Pancreas (tissue), 10 donors: ENCODE data around the gene REL. TPM values are rescaled to one million over a fixed set of nuclear protein-coding genes. Genes with fewer than 3 reads are reported as not detected.

ENCODE experiments used
- ATAC-seq, 4 donors: fragments of 200-7000 bp; cut with Tn5 transposase; one replicate each; pipeline versions ENCODE4 v1.8.0 to v1.9.1; 2020; ENCODE audit warnings: mild to moderate bottlenecking in 4 of 4, moderate library complexity in 4 of 4
- DNase-seq, 6 donors: peaks; one replicate each; pipeline ENCODE4 v3.0.0-alpha.2; 2020
- FAIRE-seq: peaks from 2 replicates; lab custom pipeline; 2012; peaks lifted over from hg19 to GRCh38; lab: Jason Lieb, UNC
- H3K27ac ChIP-seq, 4 donors: fragments of 200-600 bp; sonication (generic); 1 replicate in 3 of 4; 2 replicates in 1 of 4; pipeline versions ENCODE4 v1.5.0 to v1.8.0; 2020
- H3K27me3 ChIP-seq, 4 donors: fragments of 200-600 bp; one replicate each; pipeline ENCODE4 v1.8.0; 2021
- H3K36me3 ChIP-seq, 3 donors: fragments of 200-600 bp; sonication (generic) in 1 of 3; one replicate each; pipeline versions ENCODE4 v1.5.0 to v1.8.0; 2020 to 2021
- H3K4me1 ChIP-seq, 3 donors: fragments of 200-600 bp; one replicate each; pipeline ENCODE4 v1.8.0; 2021
- H3K4me3 ChIP-seq, 4 donors: fragments of 200-600 bp; sonication (generic) in 2 of 4; one replicate each; pipeline versions ENCODE4 v1.5.0 to v1.8.0; 2020 to 2021
- H3K9me3 ChIP-seq, 4 donors: fragments of 200-600 bp; one replicate each; pipeline ENCODE4 v1.8.0; 2021
- WGBS, 2 donors: extraction: QIAGEN DNeasy Blood & Tissue Kit; methylation state at CpG; one replicate each; pipeline ENCODE4 v1.1.7; 2013; 5-methylcytosine and 5-hydroxymethylcytosine counted together
- intact Hi-C, 3 donors: fragments of 100-400 bp; cut with DNase I; formaldehyde crosslinking; loops; one replicate each; pipeline versions ENCODE4 v1.11.1 to v1.14.2; 2022
- polyA plus RNA-seq, 2 donors: library from polyadenylated mRNA; stranded (reverse); fragments of 200-250 nt; gene quantifications; one replicate each; pipeline ENCODE4 v1.2.3, GENCODE V29; 2013
- total RNA-seq, 6 donors: library from RNA; stranded (reverse); fragmentation: NEBNext Ultra II Directional in 4 of 6; extraction: Animal tissue kit (Norgen Biotek cat#: 25700) in 4 of 6; gene quantifications; one replicate each; pipeline versions ENCODE4 v1.2.1 to v1.2.4, GENCODE V29; 2021 to 2023
- TF ChIP-seq, protein P1 (sequence below), 4 donors: fragments of 200-600 bp; sonication (generic) in 3 of 4; IDR thresholded peaks; one replicate each; pipeline versions ENCODE4 v1.5.0 to v1.8.0; 2021; ENCODE audit warnings: antibody characterized with exemption in 4 of 4
- donor health status: healthy with polysubstance abuse.
- donor health status: DM: no; HTN: no; CAD: no; lungs with moderate emphysema.
- donor health status: DM: no; HTN: no; CAD: no.
- donor health status: control.
- donor health status: control.
- donor health status: Bipolar disorder and iron deficiency.
- donor health status: DM: yes; HTN: yes; CAD: no.
- donor health status: DM: no; HTN: no; CAD: no.
- donor health status: DM: no; HTN: no; CAD: no.
- donor health status: DM: yes; HTN: yes; CAD: no.

Gene REL
- total and polyA plus RNA-seq, 8 donors, result 1.5 to 11.9 (median 7.0) TPM

- Histone ChIP-seq H3K27me3 (no peaks in the 10 kb centered on the region), H3K36me3 (no peaks in the 10 kb centered on the region), H3K4me1 (peaks cover 4 to 12% (median 8%) of the 10 kb centered on the region in 3 donors), H3K4me3 (no peak overlapping the region), H3K27ac (peak overlapping the region in 2 of 4 donors; percentile 47 to 61), H3K9me3 (no peaks in the 10 kb centered on the region)
- 55 to 60% methylated on average over 7 of the region's 7 CpGs for WGBS, 2 donors
- DNase-seq (no peak), ATAC-seq (peak in 2 of 4 donors; percentile 40 to 56), FAIRE-seq (no peak)
- intact Hi-C loops, result no loop called here
- TF ChIP-seq, protein P1, sequence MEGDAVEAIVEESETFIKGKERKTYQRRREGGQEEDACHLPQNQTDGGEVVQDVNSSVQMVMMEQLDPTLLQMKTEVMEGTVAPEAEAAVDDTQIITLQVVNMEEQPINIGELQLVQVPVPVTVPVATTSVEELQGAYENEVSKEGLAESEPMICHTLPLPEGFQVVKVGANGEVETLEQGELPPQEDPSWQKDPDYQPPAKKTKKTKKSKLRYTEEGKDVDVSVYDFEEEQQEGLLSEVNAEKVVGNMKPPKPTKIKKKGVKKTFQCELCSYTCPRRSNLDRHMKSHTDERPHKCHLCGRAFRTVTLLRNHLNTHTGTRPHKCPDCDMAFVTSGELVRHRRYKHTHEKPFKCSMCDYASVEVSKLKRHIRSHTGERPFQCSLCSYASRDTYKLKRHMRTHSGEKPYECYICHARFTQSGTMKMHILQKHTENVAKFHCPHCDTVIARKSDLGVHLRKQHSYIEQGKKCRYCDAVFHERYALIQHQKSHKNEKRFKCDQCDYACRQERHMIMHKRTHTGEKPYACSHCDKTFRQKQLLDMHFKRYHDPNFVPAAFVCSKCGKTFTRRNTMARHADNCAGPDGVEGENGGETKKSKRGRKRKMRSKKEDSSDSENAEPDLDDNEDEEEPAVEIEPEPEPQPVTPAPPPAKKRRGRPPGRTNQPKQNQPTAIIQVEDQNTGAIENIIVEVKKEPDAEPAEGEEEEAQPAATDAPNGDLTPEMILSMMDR (IDR thresholded peaks at IDR 0.05), result no peak
Measured at GRCh38 chr2:60964651-60965498, 83.5 kb downstream of the REL start.

GRCh38 chr2:60965499-60965785, 84.1 kb downstream of the REL start:
- DNase-seq (no peak), ATAC-seq (peak; percentile 58 to 70 (median 64)), FAIRE-seq (no peak)
- Histone ChIP-seq H3K9me3 (no peaks in the 10 kb centered on the region), H3K36me3 (no peaks in the 10 kb centered on the region), H3K4me1 (peaks cover 4 to 12% (median 8%) of the 10 kb centered on the region in 3 donors), H3K27me3 (no peaks in the 10 kb centered on the region), H3K27ac (peak overlapping the region in 2 of 4 donors; percentile 47 to 61), H3K4me3 (no peak overlapping the region)
- TF ChIP-seq, protein P1 (IDR thresholded peaks at IDR 0.05), result no peak
- intact Hi-C loops, result no loop called here

- 80 to 88% methylated on average over 1 of the region's 1 CpG for WGBS, 2 donors
- no peak for ATAC-seq
Measured at GRCh38 chr2:60966507-60967405, 85.4 kb downstream of the REL start.

GRCh38 chr2:60972889-60973656, 91.7 kb downstream of the REL start:
- FAIRE-seq, result no peak
- no peaks in the 10 kb centered on the region for H3K4me1 ChIP-seq
- TF ChIP-seq, protein P1 (IDR thresholded peaks at IDR 0.05), result no peak
- no peak overlapping the region for H3K27ac ChIP-seq
- DNase-seq, result peak in 1 of 6 donors; percentile 49
- no peaks in the 10 kb centered on the region for H3K36me3 ChIP-seq
- H3K9me3 ChIP-seq, result no peaks in the 10 kb centered on the region
- H3K4me3 ChIP-seq, result no peak overlapping the region
- no peak for ATAC-seq
- intact Hi-C loops, result no loop called here
- 96 to 97% methylated on average over 31 to 32 of the region's 32 CpGs for WGBS, 2 donors
- no peaks in the 10 kb centered on the region for H3K27me3 ChIP-seq

More at GRCh38 chr2:60966507-60967405, 85.4 kb downstream of the REL start:
- TF ChIP-seq, protein P1 (IDR thresholded peaks at IDR 0.05), result no peak
- Histone ChIP-seq H3K27me3 (no peaks in the 10 kb centered on the region), H3K27ac (no peak overlapping the region), H3K36me3 (no peaks in the 10 kb centered on the region), H3K4me3 (no peak overlapping the region), H3K9me3 (no peaks in the 10 kb centered on the region), H3K4me1 (peaks cover 4 to 12% (median 8%) of the 10 kb centered on the region in 3 donors)
- no peak for FAIRE-seq
- intact Hi-C loops, result no loop called here
- no peak for DNase-seq
